Endometrium (tissue), 2 donors: Measurements from ENCODE around the gene MBP.

ENCODE experiments used
- FAIRE-seq: peaks from 2 replicates; lab custom pipeline; 2012; peaks lifted over from hg19 to GRCh38; lab: Jason Lieb, UNC
- donor health status: control.
- donor health status: control.

The MBP gene

DNA sequence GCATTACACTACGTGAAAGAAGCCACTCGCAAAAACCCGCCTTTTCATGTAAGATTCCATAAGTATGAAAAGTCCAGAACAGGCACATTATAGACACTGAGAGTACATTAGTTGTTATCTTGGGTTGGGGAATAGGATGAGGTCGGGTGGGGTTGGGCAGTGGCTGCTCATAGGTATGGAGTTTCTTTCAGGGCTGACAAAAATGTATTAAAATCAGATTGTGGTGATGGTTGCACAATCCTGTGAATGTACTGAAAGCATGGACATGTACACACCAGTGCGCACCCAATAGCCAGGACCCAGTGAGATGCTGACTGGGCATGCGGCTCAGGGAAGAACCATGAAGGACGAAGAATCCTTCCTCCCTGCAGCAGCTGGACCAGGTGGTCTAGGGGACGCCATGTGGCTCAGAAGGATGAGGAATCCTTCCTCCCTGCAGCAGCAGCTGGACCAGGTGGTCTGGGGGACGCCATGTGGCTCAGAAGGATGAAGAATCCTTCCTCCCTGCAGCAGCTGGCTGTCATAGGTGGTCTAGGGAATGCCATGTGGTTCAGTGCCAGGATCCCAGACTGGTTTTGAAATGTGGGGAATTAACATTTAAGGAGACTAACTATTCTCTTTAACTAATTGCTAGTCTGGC is 50.1 kb downstream of the MBP start:
- no peak for FAIRE-seq

DNA sequence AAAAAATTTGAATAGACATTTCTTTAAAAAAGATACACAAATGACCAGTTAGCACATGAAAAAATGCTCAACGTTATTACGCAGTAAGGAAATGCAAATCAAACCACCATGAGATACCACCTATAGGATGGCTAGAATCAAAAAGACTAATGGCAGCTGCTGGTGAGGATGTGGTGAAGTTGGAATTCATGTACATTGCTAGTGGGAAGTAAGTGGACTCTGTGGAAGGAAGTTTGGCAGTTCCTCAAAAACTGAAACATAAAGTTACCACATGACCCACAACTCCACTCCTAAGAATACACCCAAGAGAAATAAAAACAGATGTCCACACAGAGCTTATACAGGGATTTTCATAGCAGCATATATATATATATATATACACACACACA is 51.2 kb downstream of the MBP start:
- no peak for FAIRE-seq

DNA sequence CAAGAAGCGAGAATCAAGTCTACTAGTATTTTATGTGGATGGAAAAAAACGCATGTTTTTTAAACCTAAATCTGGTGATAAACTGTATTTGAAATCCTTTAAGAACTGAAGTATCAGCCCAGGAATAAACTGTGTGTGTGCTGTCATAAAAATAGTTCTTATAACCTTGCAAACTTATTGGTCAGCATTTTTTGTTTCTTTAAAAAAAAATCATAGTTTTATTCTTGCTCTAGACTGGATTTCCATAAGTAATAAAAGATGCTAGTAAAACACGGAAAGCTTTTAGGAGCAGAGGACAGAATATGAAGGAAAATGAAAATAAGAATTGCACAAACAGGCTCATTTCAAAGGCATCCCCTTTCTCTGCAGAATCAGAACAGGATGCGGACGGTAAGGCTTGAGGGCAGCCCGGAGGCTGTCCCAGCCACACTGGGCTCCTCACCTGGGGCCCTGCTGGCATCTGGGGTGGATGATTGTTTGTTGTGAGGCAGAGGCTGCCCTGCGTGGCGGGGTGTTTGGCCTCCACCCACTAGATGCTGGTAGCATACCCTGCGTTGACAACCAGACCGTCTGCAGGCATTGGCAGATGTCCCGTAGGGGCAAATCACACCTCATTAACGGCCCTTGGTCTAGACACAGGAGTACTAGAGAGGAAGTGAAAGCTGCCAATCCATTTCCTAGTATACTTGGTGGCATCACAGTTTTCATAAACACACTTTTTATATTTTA is 52.5 kb downstream of the MBP start:
- no peak for FAIRE-seq

DNA sequence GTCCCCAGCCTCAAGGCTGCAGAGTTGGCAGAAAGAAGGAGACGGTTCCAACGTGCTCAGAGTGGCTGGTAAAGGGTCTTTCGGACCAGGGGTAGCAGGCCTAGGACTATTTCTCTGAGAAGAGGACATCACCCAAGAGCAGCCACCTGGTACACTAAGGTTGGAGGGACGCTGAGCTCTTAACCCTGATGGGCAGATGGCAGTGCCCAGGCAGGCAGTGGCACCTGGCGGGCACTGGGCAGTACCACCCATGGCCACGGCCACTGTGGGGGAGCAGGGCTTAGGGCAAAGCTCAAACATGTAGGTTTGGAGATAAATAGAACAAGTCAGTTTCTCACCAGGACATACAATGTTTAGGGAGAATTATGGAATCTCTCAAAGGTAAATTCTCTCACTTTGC is 53.5 kb downstream of the MBP start:
- FAIRE-seq: no peak

DNA sequence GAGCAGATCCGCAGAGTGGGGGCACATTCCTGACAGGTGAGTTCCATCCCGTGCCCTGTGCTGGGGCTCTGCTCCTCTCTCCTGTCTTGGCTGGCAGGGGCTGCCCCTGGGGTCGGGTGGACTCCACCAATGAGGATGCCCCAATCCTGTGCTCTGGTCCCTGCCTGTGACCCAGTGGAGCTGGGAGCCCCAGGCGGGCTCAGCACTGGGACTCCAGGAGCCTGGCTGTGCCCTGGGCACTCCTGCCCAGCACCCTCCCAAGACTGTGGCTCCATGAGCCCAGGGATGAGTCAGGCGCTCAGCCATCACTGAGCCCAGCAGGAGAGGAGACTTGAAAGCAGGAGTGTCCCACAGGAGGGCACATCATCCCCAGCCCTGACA is 53.9 kb downstream of the MBP start:
- no peak for FAIRE-seq

DNA sequence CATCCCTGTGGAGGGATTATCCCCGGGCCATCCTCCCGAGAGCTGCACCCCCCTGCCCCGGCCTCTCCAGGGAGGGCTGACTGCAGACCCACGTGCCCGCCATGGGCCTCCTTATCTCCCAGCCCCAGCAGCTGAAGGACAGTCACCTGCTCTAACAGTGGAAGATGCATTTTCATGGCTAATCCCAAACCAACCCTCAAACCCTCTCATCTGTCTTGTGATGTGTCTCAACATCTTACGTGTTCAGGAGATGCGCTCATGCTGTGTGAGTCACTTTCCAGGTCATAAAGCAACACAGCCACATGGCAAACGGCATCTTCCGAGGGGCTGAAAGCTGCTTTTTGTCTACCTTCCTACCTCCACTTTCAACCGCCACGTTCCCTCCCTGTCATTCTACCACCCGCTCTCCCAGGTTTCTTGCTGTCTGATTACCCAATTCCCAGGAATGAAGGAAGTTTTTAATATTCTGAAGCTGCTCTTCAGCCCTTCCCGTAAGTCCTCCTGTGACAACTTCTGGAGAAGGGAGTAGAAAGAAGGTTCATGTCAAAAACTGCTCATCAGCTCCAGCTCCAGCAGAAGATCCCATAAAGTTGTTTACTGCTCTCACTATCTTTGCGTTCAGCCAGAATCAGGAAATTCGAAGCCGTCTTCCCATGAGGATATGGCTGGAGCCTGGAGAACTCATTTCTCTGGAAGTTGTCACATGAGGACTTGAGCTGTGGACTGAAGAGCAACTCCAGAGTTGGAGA is 54.5 kb downstream of the MBP start:
- no peak for FAIRE-seq

DNA sequence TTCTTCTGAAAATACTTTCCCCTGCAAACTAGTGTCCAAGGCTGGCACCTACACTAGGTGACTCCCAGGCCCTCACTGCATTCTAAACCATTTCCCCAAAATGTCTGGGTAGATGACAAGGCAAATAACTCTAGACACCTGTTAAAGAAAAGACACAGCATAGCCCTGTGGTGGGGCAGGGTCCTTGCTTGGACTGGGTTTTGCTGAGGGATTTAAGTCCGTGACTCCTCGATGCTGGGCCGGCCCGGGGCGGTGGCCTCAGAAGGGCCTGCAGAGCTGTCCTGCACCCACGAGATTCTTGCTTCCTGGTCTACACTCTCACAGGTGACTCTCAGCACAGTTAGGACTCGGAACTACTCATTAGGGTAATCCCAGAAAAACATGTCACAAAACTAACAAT is 55.2 kb downstream of the MBP start:
- no peak for FAIRE-seq

DNA sequence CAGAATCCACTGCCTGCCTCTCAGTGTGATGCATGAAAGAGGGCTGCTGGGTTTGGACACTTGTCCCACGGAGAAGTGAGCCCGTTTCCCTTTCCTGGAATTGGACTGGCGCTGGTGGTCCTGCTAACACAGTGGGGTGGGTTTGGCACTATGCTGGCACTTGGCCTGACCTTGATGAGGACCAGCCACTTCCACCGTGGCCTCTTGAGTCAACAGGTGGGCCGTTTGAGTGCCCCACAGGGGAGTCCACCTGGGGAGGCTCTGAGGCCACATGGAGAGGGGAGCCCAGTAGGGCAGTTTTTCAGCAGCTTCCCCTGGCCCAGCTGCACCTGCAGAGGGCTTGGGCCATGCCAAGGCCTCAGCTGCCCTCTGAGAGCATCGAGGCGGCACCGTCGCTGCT is 56.5 kb downstream of the MBP start:
- no peak for FAIRE-seq

DNA sequence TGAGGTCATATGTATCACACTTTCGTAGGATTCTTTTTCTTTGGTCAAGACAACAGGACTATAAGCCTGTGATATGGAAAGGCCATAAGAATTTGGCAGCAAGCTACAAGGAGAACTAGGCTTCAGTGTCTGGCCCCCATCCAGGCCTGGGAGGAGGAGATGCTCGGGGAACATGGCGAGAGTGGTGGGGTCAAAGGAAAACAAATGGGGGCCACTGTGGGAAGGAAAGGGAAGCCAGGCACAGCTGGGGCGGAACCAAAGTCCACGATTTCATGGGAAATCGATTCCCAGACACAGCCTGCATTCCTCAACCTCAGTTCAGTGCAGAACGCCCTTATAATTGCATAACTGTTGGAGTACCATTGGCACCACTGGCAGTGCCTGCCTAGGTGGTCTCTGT is 58.2 kb downstream of the MBP start:
- FAIRE-seq: no peak

DNA sequence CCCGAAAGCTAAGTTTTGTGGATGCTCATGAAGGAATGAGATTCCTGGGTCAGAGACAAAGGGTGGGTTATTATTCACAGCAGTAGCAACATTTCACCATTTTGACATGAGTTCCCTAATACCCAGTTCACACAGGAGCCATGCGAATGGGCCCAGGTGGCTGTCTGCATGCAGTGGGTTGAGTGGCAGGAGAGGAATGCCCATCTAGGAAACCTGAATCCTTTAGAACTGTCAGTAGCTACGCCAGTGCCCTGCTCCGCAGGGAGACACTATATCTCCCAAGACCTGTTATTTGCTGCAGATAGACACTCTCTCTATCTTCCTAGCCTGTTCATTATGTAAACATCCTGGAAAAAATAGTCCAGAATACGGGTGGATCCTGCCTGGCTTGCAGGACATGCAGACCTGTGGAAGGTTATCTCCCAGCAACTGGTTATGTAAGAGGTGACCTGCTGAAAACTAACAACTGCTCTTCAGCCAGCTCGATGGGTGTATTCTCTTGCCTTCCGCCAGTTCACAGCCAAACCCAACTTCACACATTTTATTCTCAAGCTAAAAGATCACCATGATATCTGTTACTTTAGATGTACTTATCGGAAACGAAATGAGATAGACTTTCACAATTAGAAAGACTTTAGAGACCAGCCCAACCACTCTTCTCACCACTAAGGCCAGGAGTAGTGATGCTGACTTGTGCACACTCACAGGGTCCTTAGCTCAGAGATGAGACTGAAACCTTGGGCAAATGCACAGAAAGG is 59.1 kb downstream of the MBP start:
- no peak for FAIRE-seq

DNA sequence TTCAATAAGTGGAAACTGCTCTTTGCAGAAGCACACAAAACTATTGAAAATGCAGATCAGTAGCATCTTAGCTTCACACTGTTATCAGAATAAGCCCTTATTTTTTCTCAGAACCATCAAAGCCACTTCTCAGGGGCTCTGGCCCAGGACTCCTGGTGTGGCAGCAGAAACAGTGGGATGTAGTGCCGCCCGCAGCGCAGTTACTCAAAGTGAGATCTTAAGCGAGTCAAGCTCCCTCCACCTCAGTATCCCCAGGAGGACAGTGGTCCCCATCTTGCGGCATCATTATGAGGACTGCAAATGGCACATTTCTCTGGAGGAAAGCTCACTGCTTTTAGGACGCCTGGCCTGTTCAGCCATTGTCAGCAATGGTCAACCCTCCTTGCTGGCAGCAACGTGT is 60.0 kb downstream of the MBP start:
- FAIRE-seq: no peak

DNA sequence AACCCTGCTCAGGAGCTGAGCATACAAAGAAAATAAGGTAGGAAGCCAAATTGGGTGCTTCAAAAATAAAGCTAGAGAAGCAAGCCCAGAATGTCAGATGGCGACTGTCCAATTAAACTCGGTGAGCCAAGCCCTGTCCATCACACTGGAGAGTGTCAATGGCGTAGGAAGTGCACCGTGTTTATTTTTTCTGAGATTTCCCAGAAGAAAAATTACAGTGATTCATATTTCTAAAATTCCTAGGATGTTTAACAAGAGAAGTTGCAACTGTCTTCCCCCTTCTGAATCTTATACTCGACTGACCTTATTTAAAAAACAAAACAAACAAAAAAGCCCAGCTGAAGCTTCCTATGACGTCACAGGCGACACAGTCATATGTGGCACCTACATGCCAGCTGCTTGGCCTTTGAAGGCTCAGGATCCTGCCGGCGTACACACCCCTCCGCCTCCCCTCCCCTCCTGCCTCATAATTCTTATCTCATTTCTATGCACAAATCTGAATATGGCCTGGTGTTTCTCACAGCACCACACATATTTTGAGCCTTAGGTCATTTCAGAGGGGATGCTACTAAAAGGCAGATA is 60.8 kb downstream of the MBP start:
- FAIRE-seq: no peak

DNA sequence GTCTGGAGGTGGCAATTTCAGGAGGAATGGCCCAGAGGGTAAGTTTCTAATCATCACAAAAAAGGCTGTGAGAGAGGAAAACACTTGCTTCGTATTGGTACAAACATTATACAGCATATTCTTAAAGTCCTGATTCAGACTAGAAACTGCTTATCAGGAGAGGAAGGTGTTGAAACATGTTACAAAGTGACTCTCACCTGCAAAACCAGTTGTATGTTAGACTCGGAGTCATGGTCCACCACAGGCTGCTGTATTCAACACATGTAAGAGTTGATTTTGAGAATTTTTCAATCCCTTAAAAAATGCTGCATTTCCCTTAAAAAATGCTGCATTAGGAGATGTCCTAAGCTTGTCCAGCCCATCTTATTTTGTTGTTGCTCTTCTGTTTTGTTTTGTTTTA is 61.5 kb downstream of the MBP start:
- no peak for FAIRE-seq

DNA sequence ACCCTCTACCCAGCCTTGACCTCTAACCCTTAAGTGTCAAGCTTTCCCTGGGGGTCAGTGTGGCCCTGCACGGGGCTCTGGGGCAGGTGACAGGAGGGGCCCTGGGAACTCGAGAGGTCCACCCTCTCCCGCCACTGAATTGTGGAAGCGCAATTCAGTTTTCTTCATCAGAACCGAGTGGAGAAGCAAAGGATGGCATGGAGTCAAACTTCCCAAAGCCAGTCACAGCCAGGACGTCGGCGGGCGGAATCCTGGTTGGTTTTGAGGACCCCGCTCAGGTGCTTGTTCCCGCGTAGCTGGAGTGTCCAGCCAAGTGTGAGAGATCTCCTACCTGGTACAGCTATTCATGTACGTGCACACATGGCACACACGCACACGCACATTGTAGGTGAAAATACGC is 62.0 kb downstream of the MBP start:
- FAIRE-seq: no peak

DNA sequence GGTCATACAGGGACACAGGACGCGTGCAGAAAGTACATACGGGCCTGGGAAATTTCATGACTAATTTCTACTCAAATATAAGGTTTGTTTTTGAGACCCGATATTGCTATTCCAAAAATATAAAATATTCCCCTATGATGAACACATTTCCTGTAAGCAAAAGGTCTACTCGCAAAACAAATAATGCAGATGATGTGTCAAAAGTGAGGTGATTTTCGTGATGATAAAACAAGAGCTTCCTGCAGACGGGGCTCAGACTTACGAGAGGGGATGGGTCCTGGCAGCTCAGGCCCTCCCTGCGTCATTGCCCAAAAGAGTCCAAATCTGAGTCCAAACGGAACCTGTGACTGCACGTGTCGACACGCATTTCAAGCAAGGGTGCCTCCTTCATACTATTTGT is 62.7 kb downstream of the MBP start:
- no peak for FAIRE-seq

DNA sequence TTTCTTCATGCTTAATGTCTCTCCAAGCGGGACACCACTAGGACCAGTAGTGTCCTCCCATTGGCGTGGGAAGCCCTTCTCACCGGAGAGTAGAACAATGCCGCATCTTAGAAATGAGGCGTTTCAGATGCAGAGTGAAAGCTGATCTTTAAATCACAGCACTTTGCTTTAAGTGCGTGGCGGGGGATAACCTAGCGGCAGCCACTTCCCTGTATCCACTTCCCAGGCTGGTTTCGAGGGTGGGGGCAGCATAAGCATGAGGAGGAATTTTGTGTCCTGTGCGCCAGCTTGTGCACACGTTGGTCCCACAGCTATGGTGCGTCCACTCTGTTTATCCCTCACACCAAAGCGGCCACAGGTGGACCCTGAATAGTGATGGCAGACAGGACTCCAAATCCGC is 63.1 kb downstream of the MBP start:
- no peak for FAIRE-seq

DNA sequence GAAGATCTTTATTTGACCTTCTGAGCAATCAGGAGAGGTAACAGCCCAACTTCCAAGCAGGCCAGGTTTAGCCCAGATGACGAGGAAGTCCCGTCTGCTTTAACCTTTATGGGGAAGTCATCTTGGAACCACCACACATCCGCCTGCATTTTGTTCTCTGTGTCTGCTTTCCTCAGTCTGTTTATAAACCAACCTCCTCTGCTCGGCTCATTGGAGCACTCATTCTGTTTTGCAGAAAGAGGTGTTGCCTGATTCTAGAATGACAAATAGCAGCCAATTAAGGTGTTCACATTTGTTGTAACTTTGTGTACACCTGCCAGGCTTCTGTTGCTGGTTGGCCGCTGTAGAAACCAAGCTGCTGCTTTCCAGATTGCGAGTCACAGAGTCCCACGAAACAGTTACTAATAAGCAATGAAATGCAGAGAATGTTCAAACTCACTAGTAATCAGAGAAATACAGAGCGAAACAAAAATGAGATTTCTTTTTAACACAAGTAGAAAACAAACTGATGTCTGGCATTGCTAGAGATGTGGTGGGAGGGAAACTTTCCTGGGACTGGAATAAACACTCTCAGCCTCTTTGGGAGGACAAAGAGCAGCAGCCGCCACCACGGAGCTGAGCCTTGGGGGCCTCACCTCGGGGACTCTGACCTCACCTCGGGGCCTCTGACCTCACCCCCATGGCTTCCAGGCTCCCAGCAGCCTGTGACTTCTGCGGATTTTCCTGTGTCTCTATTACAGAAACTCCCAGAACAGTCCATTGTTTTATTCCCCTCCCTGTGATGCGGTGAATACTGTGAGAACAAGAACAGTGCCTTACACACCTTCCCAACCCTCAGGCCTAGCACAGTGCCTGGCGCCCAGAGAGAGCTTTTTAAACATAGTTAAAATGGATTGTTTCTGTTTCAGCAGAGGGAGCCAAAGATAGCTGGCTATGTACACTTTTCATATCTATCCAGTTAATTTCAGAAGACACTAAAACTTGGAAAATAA is 64.0 kb downstream of the MBP start:
- FAIRE-seq: no peak

DNA sequence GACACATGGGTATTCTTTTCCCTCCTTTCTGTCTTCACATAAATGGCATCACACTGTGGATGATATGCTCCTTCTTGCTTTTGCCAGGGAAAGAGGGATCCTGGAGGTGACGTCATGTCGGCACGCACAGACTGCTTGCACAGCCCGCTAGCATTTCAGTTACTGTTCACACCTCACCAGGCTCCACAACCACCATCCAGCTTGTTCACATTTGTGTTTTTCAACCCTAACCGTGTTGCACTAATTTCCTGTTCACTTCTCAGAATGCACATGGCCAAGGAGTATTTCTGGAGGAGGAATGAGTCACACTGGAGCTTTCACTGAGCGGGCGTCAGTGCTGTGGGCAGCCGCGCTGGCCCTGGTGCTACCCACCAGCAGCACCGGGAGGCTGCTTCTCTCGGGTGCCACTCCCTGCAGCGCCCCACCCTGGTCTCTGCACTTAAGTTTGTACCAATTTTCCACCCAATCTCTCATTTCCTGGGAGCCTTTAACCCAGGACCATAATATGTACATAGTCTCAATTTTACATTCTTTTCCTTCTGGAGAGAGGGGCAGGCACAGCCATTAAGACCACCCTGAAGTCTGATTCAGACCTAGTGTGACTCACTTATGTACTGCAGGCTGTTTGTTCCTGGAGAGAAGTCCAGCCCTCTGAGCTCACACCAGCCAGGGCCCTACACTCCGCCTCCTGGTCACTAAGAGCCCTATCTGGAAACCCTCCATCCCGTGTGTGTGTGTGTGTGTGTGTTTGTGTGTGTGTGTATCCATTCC is 65.1 kb downstream of the MBP start:
- FAIRE-seq: no peak

DNA sequence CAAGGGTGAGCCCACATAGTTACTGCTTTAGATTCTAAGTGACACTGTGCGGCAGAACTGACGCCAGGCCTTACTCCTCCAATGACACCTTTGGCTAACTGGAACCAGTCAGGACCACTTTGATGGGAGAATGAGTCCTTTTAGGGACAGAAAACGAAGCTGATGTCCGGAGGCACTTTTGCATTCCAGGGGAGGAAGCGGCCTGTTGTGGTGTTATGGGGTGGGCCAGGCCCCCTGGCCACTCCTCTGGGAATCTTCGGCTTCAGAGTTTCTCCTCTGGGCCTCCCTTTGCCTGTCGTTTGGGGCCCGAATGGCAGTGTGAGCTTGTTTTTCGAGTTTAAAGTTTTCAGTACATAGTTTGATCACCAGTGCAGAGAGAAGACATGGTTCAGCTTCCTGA is 65.9 kb downstream of the MBP start:
- FAIRE-seq: no peak

DNA sequence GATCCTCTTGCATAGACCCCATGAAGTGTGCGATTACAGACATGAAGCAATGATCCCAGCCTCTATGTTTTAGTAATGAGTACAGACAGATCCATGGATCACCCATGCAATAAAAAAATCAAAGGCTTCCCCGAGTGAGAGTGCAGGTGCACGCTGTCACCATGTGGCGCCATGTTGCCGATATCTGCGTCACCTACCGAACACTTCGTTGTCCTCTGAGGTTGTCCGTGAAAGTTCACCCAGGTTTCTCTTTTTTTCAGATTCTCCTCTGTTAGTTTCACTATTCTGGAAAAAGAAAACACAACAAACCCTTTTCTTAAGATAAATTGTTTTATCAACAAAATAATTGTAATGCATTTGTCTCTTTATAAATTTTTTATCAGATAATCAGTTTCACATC is 66.5 kb downstream of the MBP start:
- FAIRE-seq: no peak
